Fibroblast of mammary gland (primary cell): Measurements from ENCODE around the gene NUP50.

Experiments used
- DNase-seq: peaks from one replicate; pipeline ENCODE4 v3.0.0-alpha.2; 2010; ENCODE audit warnings: low read depth
- H3K4me3 ChIP-seq: 2 replicates; pipeline ENCODE4 v1.5.1; 2011; ENCODE audit warnings: low read depth, mild to moderate bottlenecking, low read length, moderate library complexity; ENCODE audit not compliant: control insufficient read depth
- CTCF ChIP-seq: conservative IDR thresholded peaks from 2 replicates; pipeline ENCODE4 v1.5.1; 2011; ENCODE audit warnings: low read depth, low read length, inconsistent platforms; ENCODE audit not compliant: control insufficient read depth, insufficient read depth

Gene NUP50

GRCh38 chr22:45197606-45198462, 34.1 kb downstream of the NUP50 start:
- no peak for TF ChIP-seq CTCF
- no peak for DNase-seq
- no peak overlapping the region for H3K4me3 ChIP-seq

- DNase-seq, result no peak
- TF ChIP-seq CTCF, result no peak
- no peak overlapping the region for H3K4me3 ChIP-seq
These were observed 34.7 kb downstream of the NUP50 start for GRCh38 chr22:45198463-45198795.

- no peak overlapping the region for H3K4me3 ChIP-seq
- no peak for TF ChIP-seq CTCF
- no peak for DNase-seq
These were observed 36.0 kb downstream of the NUP50 start for GRCh38 chr22:45199723-45200122.

- H3K4me3 ChIP-seq, result no peak overlapping the region
- no peak for TF ChIP-seq CTCF
- DNase-seq, result no peak
These were observed 36.5 kb downstream of the NUP50 start for GRCh38 chr22:45200230-45200629.

- TF ChIP-seq CTCF, result no peak
- peak; percentile 58 for DNase-seq
- H3K4me3 ChIP-seq, result no peak overlapping the region
These were observed 37.3 kb downstream of the NUP50 start for GRCh38 chr22:45200860-45201511.

GRCh38 chr22:45201678-45202332, 38.1 kb downstream of the NUP50 start:
- DNase-seq, result peak; percentile 74
- TF ChIP-seq CTCF, result no peak
- H3K4me3 ChIP-seq, result no peak overlapping the region
